Stimulated activated CD8-positive, alpha-beta memory T cell treated with anti-CD3 and anti-CD28 coated beads, Interleukin-2, amount 100 ng/mL, for 1 hour (primary cell): ENCODE data around the gene DCAF15.
A peak's percentile ranks its signal among the peaks of the same experiment; 100 is the strongest.
"Not testable (repeated sequence)": the region's sequence is repeated elsewhere in the genome, so short reads cannot be mapped to it uniquely, and the experiment has no call there.

Experiments
- DNase-seq, 2 donors: peaks; one replicate each; pipeline ENCODE4 v3.0.0-alpha.2; 2020; ENCODE audit warnings: low read depth in 2 of 2

Gene DCAF15, protein sequence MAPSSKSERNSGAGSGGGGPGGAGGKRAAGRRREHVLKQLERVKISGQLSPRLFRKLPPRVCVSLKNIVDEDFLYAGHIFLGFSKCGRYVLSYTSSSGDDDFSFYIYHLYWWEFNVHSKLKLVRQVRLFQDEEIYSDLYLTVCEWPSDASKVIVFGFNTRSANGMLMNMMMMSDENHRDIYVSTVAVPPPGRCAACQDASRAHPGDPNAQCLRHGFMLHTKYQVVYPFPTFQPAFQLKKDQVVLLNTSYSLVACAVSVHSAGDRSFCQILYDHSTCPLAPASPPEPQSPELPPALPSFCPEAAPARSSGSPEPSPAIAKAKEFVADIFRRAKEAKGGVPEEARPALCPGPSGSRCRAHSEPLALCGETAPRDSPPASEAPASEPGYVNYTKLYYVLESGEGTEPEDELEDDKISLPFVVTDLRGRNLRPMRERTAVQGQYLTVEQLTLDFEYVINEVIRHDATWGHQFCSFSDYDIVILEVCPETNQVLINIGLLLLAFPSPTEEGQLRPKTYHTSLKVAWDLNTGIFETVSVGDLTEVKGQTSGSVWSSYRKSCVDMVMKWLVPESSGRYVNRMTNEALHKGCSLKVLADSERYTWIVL

DNA sequence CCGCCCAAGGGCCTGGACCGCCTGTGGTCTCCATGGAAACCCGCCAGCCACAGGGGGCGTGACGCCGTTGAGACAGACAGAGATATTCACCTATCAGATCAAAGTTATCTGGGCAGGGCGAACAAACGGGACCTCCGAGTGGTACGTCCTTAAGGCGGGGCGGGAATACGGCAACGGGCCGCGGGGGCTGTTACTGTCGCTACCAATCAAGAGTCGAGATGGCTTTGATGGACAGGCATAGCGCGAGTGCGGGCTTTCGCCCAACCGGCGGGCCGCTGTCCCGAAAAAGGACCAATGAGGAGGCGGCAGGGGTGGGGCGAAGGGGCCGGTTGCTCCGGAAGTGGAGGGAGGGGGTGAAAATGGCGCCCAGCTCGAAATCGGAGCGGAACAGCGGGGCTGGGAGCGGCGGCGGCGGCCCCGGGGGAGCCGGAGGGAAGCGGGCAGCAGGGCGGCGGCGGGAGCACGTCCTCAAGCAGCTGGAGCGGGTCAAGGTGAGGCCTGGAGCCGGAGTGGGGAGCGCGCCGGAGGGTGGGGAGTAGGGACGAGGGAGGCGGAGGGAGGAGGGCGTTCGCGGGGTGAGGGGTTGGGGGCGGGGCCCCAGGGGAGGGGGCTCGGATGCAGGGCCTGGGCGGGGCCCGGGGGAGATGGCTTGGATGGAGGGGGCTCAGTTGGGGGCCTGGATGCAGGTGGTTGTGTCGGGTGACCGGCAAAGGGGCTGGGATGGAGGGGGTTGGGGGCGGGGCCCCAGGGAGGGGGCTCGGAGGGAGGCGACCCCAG lies at the start of gene DCAF15:
DCAF15 (plus strand) TSS at position 356 of the 777 bp plus-strand sequence; CDS start at position 360, 4 bp downstream.
- DNase-seq, result peak; percentile 96 to 98

DNA sequence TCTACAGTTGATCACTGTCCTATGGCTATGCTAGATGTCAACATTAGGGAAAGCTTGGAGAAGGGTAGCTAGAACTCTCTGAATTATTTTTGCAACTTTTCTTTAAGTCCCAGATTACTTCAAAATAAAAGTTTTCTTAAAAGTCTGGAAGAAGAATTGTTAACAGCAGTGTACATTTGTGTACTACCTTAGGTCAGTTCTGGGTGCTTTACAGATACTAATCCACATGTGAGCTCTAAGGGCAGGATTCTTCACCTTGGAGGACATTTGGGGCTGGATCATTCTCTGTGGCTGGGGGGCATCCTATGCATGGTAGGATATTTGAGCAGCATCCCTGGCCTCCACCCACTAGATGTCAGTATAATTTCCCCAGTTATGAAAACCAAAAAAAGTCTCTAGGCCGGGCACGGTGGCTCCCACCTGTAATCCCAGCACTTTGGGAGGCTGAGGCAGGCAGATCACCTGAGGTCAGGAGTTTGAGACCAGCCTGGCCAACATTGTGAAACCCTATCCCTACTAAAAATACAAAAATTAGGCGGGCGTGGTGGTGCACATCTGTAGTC lies 49.2 kb upstream of the DCAF15 start:
- no peak for DNase-seq

DNA sequence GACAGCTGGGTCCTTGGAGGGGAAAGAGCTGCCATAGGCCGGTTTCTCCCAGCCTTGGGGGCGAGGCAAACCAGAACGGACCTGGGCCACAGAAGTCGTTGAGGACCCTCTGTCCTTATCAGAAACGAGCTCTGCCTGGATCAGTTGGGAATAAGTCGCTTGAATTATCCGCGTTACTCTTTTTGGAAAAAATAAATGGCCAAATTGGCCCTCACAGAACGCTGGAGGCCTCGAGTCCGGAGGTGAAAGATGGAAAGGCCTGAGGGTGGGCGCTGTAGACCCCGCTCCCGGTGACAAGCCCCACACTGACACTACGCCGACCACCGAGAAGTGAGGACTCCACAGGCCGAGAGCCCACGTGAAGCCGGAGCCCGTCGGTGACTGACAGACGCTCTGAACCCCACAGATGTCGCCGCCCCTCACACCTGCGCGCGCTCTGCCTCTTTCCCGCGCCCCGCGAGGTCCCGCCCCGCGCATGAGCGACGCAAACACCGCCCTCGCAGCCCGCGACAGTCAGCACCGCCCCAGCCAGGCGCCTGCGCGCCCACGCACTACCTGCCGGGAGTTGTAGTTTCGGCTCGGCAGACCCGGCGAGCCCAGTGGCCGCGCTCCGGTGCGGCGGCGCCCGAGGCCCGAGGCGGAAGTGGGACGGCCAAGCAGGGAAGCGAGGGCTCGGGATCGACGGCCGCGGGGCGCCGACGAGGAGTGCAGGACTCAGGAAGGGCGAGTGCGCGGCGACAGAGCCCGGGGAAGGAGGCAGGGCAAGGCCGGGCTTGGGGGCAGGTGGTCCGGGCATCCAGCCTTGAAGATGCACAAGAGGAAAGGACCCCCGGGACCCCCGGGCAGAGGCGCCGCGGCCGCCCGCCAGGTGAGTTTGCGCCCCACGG lies 46.4 kb upstream of the DCAF15 start, which contains the start of the genes BRME1 and CC2D1A:
BRME1 (minus strand) TSS at position 484 of the 887 bp plus-strand sequence. CDS start 1,225 bp downstream, outside the sequence.
CC2D1A (plus strand) TSS at position 568 of the 887 bp plus-strand sequence; CDS start at position 809, 241 bp downstream.
- DNase-seq, result peak; percentile 84 to 91

DNA sequence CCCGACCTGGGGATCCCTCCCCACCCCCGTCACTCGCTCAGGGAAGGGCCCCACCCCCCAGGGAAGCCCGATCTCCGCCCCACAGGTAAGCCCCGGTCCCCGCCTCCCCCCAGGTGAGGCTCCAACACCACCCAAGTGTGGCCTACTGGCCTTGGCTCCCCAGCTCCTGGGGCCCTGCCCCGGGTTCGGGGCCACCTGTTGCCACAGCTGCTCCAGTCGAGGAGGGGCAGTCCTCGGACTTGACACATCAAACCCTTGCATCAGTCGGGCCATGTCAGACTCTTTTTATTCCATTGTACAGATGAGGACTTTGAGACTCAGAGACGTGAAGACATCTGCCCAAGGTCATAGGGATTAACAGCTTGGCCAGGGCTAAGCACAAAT lies 45.8 kb upstream of the DCAF15 start:
- DNase-seq, result no peak

DNA sequence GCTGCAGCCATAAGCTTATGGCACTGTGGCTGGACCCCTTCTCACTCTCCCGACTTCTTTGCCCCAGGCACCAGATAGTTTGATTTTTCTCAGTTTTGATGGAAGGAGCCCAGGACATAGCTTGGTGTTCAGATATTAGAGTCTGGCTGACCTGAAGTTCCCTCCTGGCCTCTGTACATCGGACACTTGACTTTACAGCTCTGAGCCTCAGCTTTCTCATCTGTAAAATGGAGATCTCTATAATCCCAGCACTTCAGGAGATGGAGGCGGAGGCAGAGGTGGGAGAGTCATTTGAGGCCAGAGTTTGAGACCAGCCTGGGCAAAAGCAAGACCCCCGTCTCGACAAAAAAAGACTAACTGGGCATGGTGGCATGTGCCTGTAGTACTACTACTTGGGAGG lies 45.4 kb upstream of the DCAF15 start:
- no peak for DNase-seq

DNA sequence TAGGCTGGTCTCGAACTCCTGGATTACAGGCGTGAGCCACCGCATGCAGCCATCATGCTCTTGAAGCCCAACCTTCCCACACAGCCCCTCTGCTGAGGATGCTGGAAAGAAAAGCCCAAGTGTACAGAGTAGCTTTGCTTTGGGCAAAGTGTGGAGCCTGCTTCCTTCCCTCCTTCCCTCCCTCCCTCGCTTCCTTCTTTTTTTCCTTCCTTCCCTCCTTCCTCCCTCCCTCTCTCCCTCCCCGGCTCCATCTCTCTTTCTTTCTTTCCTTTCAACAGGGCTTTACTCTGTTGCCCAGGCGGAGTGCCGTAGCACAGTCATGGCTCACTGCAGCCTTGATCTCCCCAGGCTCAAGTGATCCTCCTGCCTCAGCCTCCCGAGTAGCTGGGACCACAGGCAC lies 43.6 kb upstream of the DCAF15 start:
- DNase-seq, result no peak

DNA sequence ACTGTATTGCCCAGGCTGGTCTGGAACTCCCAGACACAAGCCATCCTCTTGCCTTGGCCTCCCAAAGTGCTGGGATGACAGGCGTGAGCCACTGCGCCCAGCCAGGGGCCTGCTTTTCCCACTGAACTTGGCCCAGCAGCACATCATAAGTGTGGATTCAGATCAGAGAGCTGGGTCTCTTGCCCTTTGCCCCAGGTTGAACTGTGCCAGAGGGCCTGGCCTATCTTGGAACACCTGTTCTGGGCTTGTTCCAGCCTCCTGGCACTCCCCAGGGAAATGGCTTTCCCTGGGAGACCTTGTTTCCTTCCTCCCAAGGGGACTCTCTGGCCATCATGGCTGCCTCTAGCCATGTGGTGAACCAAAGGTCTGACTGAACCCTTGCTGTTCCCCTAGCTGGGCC lies 42.9 kb upstream of the DCAF15 start:
- no peak for DNase-seq

DNA sequence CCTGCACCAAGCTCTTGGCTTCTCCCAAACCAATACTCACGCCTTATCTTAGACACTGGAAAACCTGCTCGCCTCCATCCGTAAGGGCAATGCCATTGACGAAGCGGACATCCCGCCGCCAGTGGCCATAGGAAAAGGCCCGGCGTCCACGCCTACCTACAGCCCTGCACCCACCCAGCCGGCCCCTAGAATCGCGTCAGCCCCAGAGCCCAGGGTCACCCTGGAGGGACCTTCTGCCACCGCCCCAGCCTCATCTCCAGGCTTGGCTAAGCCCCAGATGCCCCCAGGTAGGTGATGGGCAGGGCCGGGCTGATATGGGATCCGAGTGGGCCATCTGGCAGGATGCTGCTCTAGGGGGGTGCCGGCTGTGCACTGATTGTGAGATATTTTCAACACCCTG lies 39.0 kb upstream of the DCAF15 start:
- no peak for DNase-seq

DNA sequence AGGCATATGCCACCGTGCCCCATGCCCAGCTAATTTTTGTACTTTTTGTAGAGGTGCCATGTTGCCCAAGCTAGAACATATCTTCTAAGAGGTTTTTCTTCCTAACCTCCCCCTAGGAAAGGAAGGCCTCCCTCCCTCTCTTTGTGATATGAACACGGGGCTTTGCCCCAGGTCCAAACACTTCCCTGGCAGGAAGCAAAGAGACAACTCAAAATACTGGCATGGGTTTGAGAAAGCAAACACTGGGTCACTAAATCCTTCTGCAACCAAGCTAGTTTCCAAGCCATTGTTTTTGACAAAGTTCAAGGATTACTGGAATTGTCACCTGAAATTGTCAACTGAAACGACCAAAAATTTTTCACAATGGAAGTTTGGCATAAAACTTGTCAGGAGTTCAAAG lies 37.5 kb upstream of the DCAF15 start:
- DNase-seq, result no peak

DNA sequence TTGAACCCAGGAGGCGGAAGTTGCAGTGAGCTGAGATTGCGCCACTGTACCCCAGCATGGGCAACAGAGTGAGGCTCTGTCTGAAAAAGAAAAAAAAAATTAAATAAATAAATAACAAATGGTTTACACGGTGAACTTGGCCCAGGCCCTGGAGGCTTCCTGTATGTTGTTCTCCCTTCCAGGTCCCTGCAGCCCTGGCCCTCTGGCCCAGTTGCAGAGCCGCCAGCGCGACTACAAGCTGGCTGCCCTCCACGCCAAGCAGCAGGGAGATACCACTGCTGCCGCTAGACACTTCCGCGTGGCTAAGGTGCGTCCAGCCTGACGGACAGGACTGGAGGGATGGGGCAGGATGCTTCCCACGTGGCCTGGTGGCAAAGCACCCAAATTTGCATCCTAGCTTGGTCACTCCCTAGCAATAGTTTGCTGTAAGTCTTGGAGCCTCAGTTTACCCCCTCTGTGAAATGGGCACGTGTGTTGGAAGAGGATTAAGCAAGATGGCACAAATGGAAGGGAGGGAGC lies 34.4 kb upstream of the DCAF15 start:
- no peak for DNase-seq

DNA sequence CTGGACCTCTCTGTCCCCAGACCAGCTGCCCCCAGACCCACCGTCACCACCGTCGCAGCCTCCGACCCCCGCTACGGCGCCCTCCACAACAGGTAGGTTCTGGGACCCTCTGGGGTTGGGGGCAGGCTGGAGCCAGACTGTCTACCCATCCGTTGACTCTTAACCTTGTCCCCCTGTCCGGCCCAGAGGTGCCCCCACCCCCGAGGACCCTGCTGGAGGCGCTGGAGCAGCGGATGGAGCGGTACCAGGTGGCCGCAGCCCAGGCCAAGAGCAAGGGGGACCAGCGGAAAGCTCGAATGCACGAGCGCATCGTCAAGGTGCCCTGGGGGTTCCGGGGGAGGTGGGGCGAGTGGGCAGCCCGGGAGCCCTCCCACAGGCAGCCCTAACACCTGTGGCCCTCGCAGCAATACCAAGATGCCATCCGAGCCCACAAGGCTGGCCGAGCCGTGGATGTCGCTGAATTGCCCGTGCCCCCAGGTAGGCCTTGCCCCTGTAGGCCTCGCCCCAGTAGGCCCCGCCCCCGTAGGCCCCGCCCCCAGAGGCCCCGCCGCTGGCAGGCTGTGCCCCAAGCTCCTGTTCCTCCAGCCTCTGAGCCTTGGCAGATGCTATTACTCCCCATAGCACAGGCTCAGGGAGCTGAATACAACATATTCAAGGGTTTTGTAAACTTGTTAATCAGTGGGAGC lies 33.4 kb upstream of the DCAF15 start:
- DNase-seq, result no peak

DNA sequence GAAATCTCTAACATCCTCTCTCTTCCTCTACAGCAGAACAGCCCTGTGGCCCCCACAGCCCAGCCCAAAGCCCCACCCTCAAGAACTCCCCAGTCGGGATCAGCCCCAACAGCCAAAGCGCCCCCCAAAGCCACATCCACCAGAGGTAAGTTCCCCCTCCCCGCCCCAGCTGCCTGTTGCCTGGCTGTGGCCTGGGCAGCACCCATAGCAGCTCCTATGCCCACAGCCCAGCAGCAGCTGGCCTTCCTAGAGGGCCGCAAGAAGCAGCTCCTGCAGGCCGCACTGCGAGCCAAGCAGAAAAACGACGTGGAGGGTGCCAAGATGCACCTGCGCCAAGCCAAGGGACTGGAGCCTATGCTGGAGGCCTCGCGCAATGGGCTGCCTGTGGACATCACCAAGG lies 31.8 kb upstream of the DCAF15 start:
- no peak for DNase-seq

DNA sequence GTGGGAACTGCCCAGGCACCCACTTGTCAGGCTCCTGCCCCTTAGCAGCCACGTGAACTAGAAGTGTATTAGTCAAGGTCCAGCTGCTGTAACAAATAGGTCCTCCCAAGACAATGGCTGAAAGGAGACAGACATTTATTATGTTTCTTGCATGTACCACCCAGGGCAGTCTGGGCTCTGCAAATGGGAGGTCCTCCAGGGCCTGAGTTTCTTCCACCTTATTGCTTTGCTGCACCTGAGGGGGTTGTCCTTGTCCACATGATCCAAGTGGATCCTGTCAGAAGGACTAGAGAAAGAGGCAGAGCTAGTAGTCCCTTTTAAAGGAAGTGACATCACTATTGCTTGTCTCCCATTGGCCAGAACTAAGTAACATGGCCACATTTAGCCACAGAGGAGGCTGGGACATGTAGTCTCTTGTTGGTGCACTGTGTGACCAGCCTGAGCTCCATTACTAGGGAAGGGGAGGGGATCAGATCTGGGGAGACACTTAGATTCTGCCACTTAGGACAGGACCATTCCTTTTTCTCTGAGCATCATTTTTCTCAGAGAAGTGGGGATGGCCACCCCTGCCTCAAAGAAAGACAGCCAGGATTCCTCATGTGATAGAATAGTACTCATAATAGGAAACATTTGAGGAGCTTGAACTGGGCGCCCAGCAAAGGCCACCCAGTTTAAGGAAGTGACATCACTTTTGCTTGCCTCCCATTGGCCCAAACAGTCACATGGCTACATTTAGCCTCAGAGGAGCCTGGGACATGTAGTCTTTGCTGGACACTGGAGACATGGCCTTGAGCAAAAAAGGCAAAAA lies 31.2 kb upstream of the DCAF15 start:
- no peak for DNase-seq

DNA sequence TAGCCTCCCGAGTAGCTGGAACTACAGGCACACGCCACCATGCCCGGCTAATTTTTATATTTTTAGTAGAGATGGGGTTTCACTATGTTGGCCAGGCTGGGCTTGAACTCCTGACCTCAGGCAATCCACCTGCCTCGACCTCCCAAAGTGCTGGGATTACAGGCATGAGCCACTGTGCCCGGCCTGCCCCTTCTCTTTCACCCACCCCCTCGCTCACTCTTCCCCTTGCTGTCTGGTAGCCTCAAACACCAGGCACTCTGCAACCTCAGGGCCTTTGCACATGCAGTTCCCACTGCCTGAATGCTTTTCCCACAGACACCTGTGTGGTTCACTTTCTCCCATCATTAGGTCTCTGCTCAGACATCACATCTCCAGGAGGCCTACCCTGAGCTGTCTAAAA lies 30.2 kb upstream of the DCAF15 start:
- DNase-seq, result not testable (repeated sequence)

DNA sequence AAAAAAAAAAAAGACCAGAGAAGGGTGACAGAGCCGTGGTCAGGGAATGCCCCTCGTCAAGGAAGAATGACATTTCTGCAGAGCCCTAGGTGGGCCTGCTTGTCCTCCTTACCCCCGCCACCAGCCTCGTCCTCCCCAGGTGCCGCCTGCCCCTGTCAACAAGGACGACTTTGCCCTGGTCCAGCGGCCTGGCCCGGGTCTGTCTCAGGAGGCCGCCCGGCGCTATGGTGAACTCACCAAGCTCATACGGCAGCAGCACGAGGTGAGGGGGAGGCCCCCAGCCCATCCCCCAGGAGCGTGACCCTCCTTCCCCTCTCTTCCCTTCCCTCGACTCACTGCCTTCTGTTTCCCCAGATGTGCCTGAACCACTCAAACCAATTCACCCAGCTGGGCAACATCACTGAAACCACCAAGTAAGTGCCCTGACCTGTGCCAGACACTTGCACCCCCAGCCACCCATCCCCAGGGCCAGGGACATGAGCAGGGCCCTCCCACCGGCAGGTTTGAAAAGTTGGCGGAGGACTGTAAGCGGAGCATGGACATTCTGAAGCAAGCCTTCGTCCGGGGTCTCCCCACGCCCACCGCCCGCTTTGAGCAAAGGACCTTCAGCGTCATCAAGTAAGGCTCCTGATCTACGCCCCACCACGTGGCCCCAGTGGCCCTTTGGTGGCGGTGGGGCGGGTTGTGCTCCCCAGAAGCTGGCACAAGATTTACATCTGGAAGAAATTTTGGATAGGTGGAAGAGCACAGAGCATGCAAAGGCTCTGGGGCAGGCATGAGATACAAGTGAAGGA lies 28.9 kb upstream of the DCAF15 start:
- no peak for DNase-seq

DNA sequence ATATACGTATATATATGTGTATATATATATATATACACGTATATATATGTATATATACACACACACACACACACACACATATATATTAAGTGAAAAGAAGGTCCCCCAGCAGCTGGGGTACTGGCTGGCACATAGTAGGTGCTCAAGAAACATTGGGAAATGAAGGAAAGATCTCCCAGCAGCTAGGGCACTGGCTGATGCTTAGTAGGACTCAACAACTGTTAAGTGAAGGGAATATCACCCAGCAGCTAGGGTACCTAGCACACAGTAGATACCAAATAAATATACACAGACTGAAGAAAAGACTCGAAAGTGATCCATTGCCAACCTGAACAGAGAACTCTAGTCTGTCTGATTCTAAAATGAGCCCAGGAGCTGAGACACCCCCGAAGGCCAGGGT lies 26.3 kb upstream of the DCAF15 start:
- DNase-seq, result no peak

DNA sequence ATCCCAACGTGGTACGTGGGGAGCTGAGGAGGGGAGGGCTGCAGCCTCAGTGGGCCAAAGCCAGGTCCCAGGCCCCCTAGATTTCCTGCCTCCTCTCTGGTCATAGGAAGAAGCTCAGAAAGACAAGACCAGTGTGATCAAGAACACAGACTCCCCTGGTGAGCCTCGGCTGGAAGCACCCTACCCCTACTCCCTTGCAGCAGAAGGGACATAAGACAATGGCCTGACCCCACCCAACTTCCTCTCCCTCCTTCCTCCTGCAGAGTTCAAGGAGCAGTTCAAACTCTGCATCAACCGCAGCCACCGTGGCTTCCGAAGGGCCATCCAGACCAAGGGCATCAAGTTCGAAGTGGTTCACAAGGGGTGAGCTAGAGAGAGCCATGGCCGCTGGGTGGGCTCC lies 25.6 kb upstream of the DCAF15 start:
- DNase-seq, result no peak

DNA sequence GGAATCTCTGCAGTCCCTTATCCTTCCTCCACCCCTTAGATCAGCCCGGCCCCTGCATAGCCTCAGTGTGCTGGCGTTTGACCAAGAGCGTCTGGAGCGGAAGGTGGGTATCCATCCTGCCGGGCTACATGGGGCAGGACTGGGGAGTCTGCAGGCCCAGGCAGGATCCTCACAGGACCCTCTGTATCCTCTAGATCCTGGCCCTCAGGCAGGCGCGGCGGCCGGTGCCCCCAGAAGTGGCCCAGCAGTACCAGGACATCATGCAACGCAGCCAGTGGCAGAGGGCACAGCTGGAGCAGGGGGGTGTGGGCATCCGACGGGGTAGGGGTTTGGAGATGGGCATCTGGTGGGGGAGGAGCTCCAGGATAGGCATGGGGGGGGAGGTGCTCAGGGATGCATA lies 23.0 kb upstream of the DCAF15 start:
- DNase-seq, result no peak

DNA sequence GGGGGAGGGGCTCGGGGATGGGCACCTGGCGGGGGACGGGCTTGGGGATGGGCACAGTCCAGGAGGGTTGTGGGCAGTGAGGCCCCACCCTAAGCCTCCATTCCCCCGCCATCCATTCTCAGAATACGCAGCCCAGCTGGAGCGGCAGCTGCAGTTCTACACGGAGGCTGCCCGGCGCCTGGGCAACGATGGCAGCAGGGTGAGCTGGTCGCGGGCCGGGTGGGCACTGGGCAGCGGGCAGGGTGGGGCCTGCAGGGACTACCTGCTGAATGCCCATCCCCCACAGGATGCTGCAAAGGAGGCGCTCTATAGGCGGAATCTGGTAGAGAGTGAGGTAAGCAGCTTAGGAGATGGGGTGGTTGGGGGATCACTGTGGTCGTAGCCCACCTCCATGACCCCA lies 22.4 kb upstream of the DCAF15 start:
- no peak for DNase-seq
